ENCODE data around the gene RBM15.

DNA sequence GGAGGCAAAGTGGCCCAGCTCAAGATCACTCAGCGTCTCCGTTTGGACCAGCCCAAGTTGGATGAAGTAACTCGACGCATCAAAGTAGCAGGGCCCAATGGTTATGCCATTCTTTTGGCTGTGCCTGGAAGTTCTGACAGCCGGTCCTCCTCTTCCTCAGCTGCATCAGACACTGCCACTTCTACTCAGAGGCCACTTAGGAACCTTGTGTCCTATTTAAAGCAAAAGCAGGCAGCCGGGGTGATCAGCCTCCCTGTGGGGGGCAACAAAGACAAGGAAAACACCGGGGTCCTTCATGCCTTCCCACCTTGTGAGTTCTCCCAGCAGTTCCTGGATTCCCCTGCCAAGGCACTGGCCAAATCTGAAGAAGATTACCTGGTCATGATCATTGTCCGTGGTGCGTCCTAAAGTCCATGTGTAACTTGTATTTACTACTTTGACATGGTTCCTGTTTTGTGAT is 2.7 kb downstream of the RBM15 start:
- TF ChIP-seq, protein P1, sequence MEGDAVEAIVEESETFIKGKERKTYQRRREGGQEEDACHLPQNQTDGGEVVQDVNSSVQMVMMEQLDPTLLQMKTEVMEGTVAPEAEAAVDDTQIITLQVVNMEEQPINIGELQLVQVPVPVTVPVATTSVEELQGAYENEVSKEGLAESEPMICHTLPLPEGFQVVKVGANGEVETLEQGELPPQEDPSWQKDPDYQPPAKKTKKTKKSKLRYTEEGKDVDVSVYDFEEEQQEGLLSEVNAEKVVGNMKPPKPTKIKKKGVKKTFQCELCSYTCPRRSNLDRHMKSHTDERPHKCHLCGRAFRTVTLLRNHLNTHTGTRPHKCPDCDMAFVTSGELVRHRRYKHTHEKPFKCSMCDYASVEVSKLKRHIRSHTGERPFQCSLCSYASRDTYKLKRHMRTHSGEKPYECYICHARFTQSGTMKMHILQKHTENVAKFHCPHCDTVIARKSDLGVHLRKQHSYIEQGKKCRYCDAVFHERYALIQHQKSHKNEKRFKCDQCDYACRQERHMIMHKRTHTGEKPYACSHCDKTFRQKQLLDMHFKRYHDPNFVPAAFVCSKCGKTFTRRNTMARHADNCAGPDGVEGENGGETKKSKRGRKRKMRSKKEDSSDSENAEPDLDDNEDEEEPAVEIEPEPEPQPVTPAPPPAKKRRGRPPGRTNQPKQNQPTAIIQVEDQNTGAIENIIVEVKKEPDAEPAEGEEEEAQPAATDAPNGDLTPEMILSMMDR (IDR thresholded peaks at IDR 0.05; ENCODE audit: extremely low read depth in 1 of 2, insufficient read depth in 1 of 2, low read depth in 1 of 2, low read length in 2 of 2): no peak
- no peak for TF ChIP-seq POLR2AphosphoS5 (IDR thresholded peaks at IDR 0.05; ENCODE audit: insufficient read depth, low read depth, low read length)
- TF ChIP-seq EZH2 (IDR thresholded peaks at IDR 0.05; ENCODE audit: borderline replicate concordance, low read depth, low read length, severe bottlenecking): no peak
- no peak for TF ChIP-seq POLR2A (IDR thresholded peaks at IDR 0.05; ENCODE audit: low read depth, low read length)
- TF ChIP-seq FOS (IDR thresholded peaks at IDR 0.05; ENCODE audit: borderline replicate concordance, insufficient read depth, low read length): no peak

Data from endothelial cell of umbilical vein (primary cell).